Tibial artery (tissue), 4 donors: Measurements from ENCODE around the gene KRT34.
"Not testable (repeated sequence)": the region's sequence is repeated elsewhere in the genome, so short reads cannot be mapped to it uniquely, and the experiment has no call there.

Experiments used
- DNase-seq, 2 donors: peaks; one replicate each; pipeline ENCODE4 v3.0.0-alpha.2; 2019
- H3K27ac ChIP-seq, 2 donors: fragments of 200-600 bp; sonication (generic) in 1 of 2; 1 replicate in 1 of 2; 2 replicates in 1 of 2; pipeline ENCODE4 v1.5.1; 2018 to 2019; ENCODE audit warnings: mild to moderate bottlenecking in 1 of 2
- H3K27me3 ChIP-seq, 2 donors: fragments of 200-600 bp; sonication (generic) in 1 of 2; one replicate each; pipeline versions ENCODE4 v1.5.1 to v1.6.0; 2016 to 2019
- H3K36me3 ChIP-seq, 3 donors: fragments of 200-600 bp; sonication (generic) in 2 of 3; one replicate each; pipeline ENCODE4 v1.5.1; 2016 to 2019; ENCODE audit warnings: mild to moderate bottlenecking in 2 of 3
- H3K4me1 ChIP-seq, 4 donors: fragments of 200-600 bp; sonication (generic) in 2 of 4; 1 replicate in 3 of 4; 2 replicates in 1 of 4; pipeline ENCODE4 v1.5.1; 2016 to 2019
- H3K4me3 ChIP-seq, 2 donors: fragments of 200-600 bp; sonication (generic) in 1 of 2; 1 replicate in 1 of 2; 2 replicates in 1 of 2; pipeline ENCODE4 v1.5.1; 2018 to 2019; ENCODE audit warnings: mild to moderate bottlenecking in 2 of 2
- H3K9me3 ChIP-seq, 3 donors: fragments of 200-600 bp; sonication (generic) in 1 of 3; one replicate each; pipeline ENCODE4 v1.5.1; 2016 to 2019
- CTCF ChIP-seq, 2 experiments: fragments of 200-600 bp in 1 of 2; fragments of 450-650 bp in 1 of 2; IDR thresholded peaks; one replicate each; pipeline ENCODE4 v1.5.1; 2017 to 2019; ENCODE audit warnings: antibody characterized with exemption in 2 of 2, mild to moderate bottlenecking in 1 of 2, moderate library complexity in 1 of 2
- intact Hi-C: fragments of 100-400 bp; cut with DNase I; formaldehyde crosslinking; loops from one replicate; pipeline ENCODE4 v1.15.0; 2023; ENCODE audit warnings: low total_unique reads

KRT34 gene

GRCh38 chr17:41403404-41404023 is 21.4 kb upstream of the KRT34 start:
- Histone ChIP-seq H3K27ac (no peak overlapping the region), H3K9me3 (no peaks in the 10 kb centered on the region), H3K4me3 (no peak overlapping the region), H3K27me3 (peaks cover 0 to under 1% of the 10 kb centered on the region in 2 donors), H3K4me1 (no peaks in the 10 kb centered on the region), H3K36me3 (no peaks in the 10 kb centered on the region)
- TF ChIP-seq CTCF (IDR thresholded peaks at IDR 0.05) = no peak
- intact Hi-C loops = no loop called here
- DNase-seq = no peak

GRCh38 chr17:41402161-41402560 is 20.1 kb upstream of the KRT34 start:
- no peak overlapping the region for H3K4me3 ChIP-seq
- no peak for TF ChIP-seq CTCF (IDR thresholded peaks at IDR 0.05)
- H3K27me3 ChIP-seq = peaks cover 0 to 5% of the 10 kb centered on the region in 2 donors
- H3K4me1 ChIP-seq = no peaks in the 10 kb centered on the region
- DNase-seq = no peak
- no peaks in the 10 kb centered on the region for H3K9me3 ChIP-seq
- no peak overlapping the region for H3K27ac ChIP-seq
- H3K36me3 ChIP-seq = no peaks in the 10 kb centered on the region
- intact Hi-C loops = no loop called here

GRCh38 chr17:41396996-41397660 is 15.0 kb upstream of the KRT34 start, which contains the start of gene KRT31:
Gene KRT31, minus strand, starts transcription at chr17:41397608. Its CDS starts 69 bp downstream, at chr17:41397539.
- Histone ChIP-seq H3K36me3 (no peaks in the 10 kb centered on the region), H3K27ac (no peak within 1 kb of the TSS), H3K9me3 (no peaks in the 10 kb centered on the region), H3K4me1 (no peaks in the 10 kb centered on the region), H3K27me3 (peaks cover 0 to 5% of the 10 kb centered on the region in 2 donors), H3K4me3 (no peak within 1 kb of the TSS)
- DNase-seq = no peak
- intact Hi-C loops = no loop called here
- no peak for TF ChIP-seq CTCF (IDR thresholded peaks at IDR 0.05)

- no peak overlapping the region for H3K4me3 ChIP-seq
- no peaks in the 10 kb centered on the region for H3K4me1 ChIP-seq
- DNase-seq = no peak
- no peaks in the 10 kb centered on the region for H3K9me3 ChIP-seq
- no peak overlapping the region for H3K27ac ChIP-seq
- no peak for TF ChIP-seq CTCF (IDR thresholded peaks at IDR 0.05)
- H3K36me3 ChIP-seq = no peaks in the 10 kb centered on the region
- intact Hi-C loops = no loop called here
- peaks cover 0 to 5% of the 10 kb centered on the region in 2 donors for H3K27me3 ChIP-seq
Measured at GRCh38 chr17:41396340-41396739, 14.2 kb upstream of the KRT34 start.

GRCh38 chr17:41395611-41396010 is 13.5 kb upstream of the KRT34 start:
- H3K9me3 ChIP-seq = no peaks in the 10 kb centered on the region
- H3K27me3 ChIP-seq = peaks cover 0 to 5% of the 10 kb centered on the region in 2 donors
- no peak for DNase-seq
- no peak overlapping the region for H3K4me3 ChIP-seq
- no peak for TF ChIP-seq CTCF (IDR thresholded peaks at IDR 0.05)
- H3K27ac ChIP-seq = no peak overlapping the region
- intact Hi-C loops = no loop called here
- H3K36me3 ChIP-seq = no peaks in the 10 kb centered on the region
- no peaks in the 10 kb centered on the region for H3K4me1 ChIP-seq

GRCh38 chr17:41395044-41395443 is 12.9 kb upstream of the KRT34 start:
- H3K4me1 ChIP-seq, DNase-seq, H3K4me3 ChIP-seq, H3K27me3 ChIP-seq, H3K27ac ChIP-seq, H3K36me3 ChIP-seq, H3K9me3 ChIP-seq, intact Hi-C loops: not testable (repeated sequence)
